ENCODE results near the gene PMS1. TPM values are rescaled to one million over a fixed set of nuclear protein-coding genes. Genes with fewer than 3 reads are reported as not detected.
"Not testable (repeated sequence)": the region's sequence is repeated elsewhere in the genome, so short reads cannot be mapped to it uniquely, and the experiment has no call there.

PMS1 gene
- total RNA-seq (10 to 100 TPM in 7 of 9 donors, 1 to 10 TPM in 2; 8.0 to 26.5 (median 19.2) TPM), polyA plus RNA-seq (10 to 100 TPM; 13.2 to 32.7 (median 14.2) TPM)
- long read RNA-seq, donor 1, partial matches to known transcripts: 0 of 3 reads
- long read RNA-seq, donor 1, other reads (novel, unspliced or antisense): 0 of 3 reads
- long read RNA-seq, donor 2: 0 reads
- long read RNA-seq, donor 3, partial matches to known transcripts: 0 of 1 reads
- long read RNA-seq, donor 3, other reads (novel, unspliced or antisense): 0 of 1 reads
- long read RNA-seq, donor 4, partial matches to known transcripts: 4 of 7 reads
- long read RNA-seq, donor 4, other reads (novel, unspliced or antisense): 3 of 7 reads
- long read RNA-seq, donor 5, transcript PMS1-213 (13 exons, 3,225 nt): major isoform, 9 of 21 reads
- long read RNA-seq, donor 5, partial matches to known transcripts: 1 of 21 reads
- long read RNA-seq, donor 5, other reads (novel, unspliced or antisense): 7 of 21 reads
- long read RNA-seq, donor 6, partial matches to known transcripts: 4 of 6 reads
- long read RNA-seq, donor 6, other reads (novel, unspliced or antisense): 1 of 6 reads
- long read RNA-seq, donor 7, partial matches to known transcripts: 77 of 88 reads
- long read RNA-seq, donor 7, other reads (novel, unspliced or antisense): 10 of 88 reads
- long read RNA-seq, donor 8, partial matches to known transcripts: 0 of 2 reads
- long read RNA-seq, donor 8, other reads (novel, unspliced or antisense): 0 of 2 reads
- long read RNA-seq, donor 9, partial matches to known transcripts: 0 of 1 reads
- long read RNA-seq, donor 9, other reads (novel, unspliced or antisense): 0 of 1 reads
- long read RNA-seq, donor 10, partial matches to known transcripts: 0 of 1 reads
- long read RNA-seq, donor 10, other reads (novel, unspliced or antisense): 0 of 1 reads

- TF ChIP-seq CTCF (IDR thresholded peaks at IDR 0.05) (no peak), POLR2A (IDR thresholded peaks at IDR 0.05) (peak; percentile 96 to 97)
- no peaks in the 10 kb centered on the region for H3K9me3 ChIP-seq (replicated peaks in 1 of 3)
- H3K4me1 ChIP-seq (replicated peaks in 1 of 2): peaks cover 0 to 37% of the 10 kb centered on the region in 2 donors
- H3K27me3 ChIP-seq: no peaks in the 10 kb centered on the region
- H3K36me3 ChIP-seq (replicated peaks in 1 of 2): peaks cover 0 to 21% of the 10 kb centered on the region in 2 donors
- DNase-seq: peak; percentile 95 to 97 (median 96)
- peak within 1 kb of the TSS; percentile 9 to 92 (median 71) for H3K4me3 ChIP-seq
- peak within 1 kb of the TSS; percentile 68 to 99 (median 94) for H3K27ac ChIP-seq
- WGBS, 4 donors: 0% methylated on average over 32 to 96 of the region's 96 CpGs
- intact Hi-C loops (cut with DNase I): no loop called here
Measured at GRCh38 chr2:189783927-189784867, at the start of gene PMS1, which contains the start of gene ORMDL1. TSS of gene PMS1 (plus strand) at chr2:189784450. CDS start at chr2:189791810, 7,360 bp downstream. TSS of gene ORMDL1 (minus strand) at chr2:189784339. CDS start at chr2:189782595, 1,744 bp downstream.

DNA sequence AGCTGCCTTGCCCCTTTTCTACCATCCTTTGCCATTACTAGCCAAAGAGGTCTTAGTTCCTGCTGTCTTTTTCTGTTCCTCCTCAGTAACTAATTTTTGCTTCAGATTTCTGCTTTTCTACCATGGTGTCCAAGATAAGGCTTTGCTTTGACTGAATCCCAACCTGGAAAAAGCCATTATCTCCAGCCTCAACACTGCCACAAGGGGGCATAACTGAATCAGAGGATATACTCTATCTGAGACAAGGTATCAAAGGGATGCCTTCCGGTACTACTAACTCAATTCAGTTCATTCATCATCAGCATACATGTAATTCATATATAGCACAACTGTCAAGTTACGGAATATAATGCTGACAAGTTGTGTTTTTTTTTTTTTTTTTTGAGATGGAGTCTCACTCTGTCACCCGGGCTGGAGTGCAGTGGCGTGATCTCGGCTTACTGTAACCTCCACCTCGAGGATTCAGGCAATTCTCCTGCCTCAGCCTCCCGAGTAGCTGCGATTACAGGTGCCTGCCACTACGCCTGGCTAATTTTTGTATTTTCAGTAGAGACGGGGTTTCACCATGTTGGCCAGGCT lies 33.1 kb upstream of the PMS1 start:
- no peaks in the 10 kb centered on the region for H3K4me1 ChIP-seq (replicated peaks in 1 of 2)
- WGBS, 4 donors: 80 to 84% (median 82%) methylated on average over 10 of the region's 10 CpGs
- H3K9me3 ChIP-seq (replicated peaks in 1 of 3): no peaks in the 10 kb centered on the region
- TF ChIP-seq POLR2A (IDR thresholded peaks at IDR 0.05) (no peak), CTCF (IDR thresholded peaks at IDR 0.05) (peak; percentile 49 to 65 (median 59))
- H3K36me3 ChIP-seq (replicated peaks in 1 of 2): peaks cover 4 to 43% of the 10 kb centered on the region in 2 donors
- H3K27ac ChIP-seq: no peak overlapping the region
- DNase-seq: peak; percentile 22 to 78 (median 35)
- intact Hi-C loops (cut with DNase I): no loop called here
- no peaks in the 10 kb centered on the region for H3K27me3 ChIP-seq
- no peak overlapping the region for H3K4me3 ChIP-seq

DNA sequence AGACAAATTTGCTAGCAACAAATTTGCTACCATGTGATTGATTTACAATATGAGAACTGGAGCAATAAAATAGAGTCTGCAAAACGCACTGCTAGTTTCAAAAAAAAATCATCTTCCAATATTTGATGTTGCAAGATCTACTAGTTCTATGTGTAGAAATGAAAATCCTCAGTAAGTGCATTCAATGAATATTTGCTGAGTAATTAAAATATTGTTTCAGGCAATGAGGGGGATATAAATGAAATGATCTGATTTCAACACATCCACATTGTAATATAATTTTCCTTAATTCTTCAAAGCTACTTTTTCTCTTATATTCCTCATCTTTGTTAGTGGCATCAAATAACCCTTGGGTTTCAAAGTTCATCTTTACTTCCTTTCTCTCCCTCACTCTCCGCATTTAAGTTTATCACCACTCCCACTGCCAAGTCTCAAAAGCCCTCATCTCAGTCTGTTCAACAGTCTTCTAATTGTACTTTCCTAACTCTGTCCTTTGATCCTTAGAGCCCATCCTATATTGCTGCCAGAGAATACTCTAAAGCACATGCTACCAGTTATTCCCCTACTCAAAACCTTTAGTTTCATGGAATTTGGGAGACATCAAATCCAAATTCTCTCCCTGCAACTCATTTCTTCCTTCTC lies 27.8 kb upstream of the PMS1 start:
- no peak overlapping the region for H3K27ac ChIP-seq
- TF ChIP-seq POLR2A (IDR thresholded peaks at IDR 0.05) (no peak), CTCF (IDR thresholded peaks at IDR 0.05) (no peak)
- intact Hi-C loops (cut with DNase I): no loop called here
- no peaks in the 10 kb centered on the region for H3K9me3 ChIP-seq (replicated peaks in 1 of 3)
- 63 to 92% (median 87%) methylated on average over 2 of the region's 2 CpGs for WGBS, 4 donors
- no peak overlapping the region for H3K4me3 ChIP-seq
- H3K4me1 ChIP-seq (replicated peaks in 1 of 2): peaks cover 0 to 4% of the 10 kb centered on the region in 2 donors
- no peaks in the 10 kb centered on the region for H3K27me3 ChIP-seq
- no peak for DNase-seq
- H3K36me3 ChIP-seq (replicated peaks in 1 of 2): peaks cover 0 to 12% of the 10 kb centered on the region in 2 donors

GRCh38 chr2:189760154-189760553 lies 24.1 kb upstream of the PMS1 start:
- H3K4me3 ChIP-seq: not testable (repeated sequence)

More at GRCh38 chr2:189760154-189760553, 24.1 kb upstream of the PMS1 start:
- H3K27me3 ChIP-seq; intact Hi-C loops (cut with DNase I); DNase-seq; H3K27ac ChIP-seq; H3K9me3 ChIP-seq (replicated peaks in 1 of 3); H3K36me3 ChIP-seq (replicated peaks in 1 of 2): not testable (repeated sequence)
- WGBS, 4 donors: 97 to 99% (median 97%) methylated on average over 10 to 18 of the region's 19 CpGs
- H3K4me1 ChIP-seq (replicated peaks in 1 of 2): peaks cover 7 to 21% of the 10 kb centered on the region in 2 donors
